Activated T-cell treated with anti-CD3 and anti-CD28 coated beads, Interleukin-2, amount 50 U/mL, for 1 hour (primary cell): ENCODE measurements around the gene PTPRK.
A peak's percentile ranks its signal among the peaks of the same experiment; 100 is the strongest.

Source experiments
- DNase-seq: peaks from one replicate; pipeline ENCODE4 v3.0.0-alpha.2; 2020

Gene PTPRK

GRCh38 chr6:128520436-128521281, at the start of gene PTPRK:
Gene PTPRK, minus strand, starts transcription at chr6:128520599. Its CDS starts 241 bp downstream, at chr6:128520358.
- peak; percentile 91 for DNase-seq

- DNase-seq: no peak
These were observed 46.6 kb upstream of the PTPRK start for GRCh38 chr6:128567029-128567428.

- DNase-seq: no peak
These were observed 40.6 kb upstream of the PTPRK start for GRCh38 chr6:128560966-128561365.

GRCh38 chr6:128558924-128559323, 38.5 kb upstream of the PTPRK start:
- no peak for DNase-seq

- no peak for DNase-seq
These were observed 37.6 kb upstream of the PTPRK start for GRCh38 chr6:128558021-128558420.

- no peak for DNase-seq
These were observed 36.7 kb upstream of the PTPRK start for GRCh38 chr6:128557081-128557480.

GRCh38 chr6:128554302-128554701, 33.9 kb upstream of the PTPRK start:
- DNase-seq: no peak

GRCh38 chr6:128541261-128541660, 20.9 kb upstream of the PTPRK start:
- DNase-seq: no peak

- no peak for DNase-seq
These were observed 18.4 kb upstream of the PTPRK start for GRCh38 chr6:128538763-128539162.

GRCh38 chr6:128532827-128533226, 12.4 kb upstream of the PTPRK start:
- no peak for DNase-seq

- no peak for DNase-seq
These were observed 11.7 kb upstream of the PTPRK start for GRCh38 chr6:128532136-128532535.

GRCh38 chr6:128531696-128532095, 11.3 kb upstream of the PTPRK start:
- no peak for DNase-seq

GRCh38 chr6:128528241-128528640, 7.8 kb upstream of the PTPRK start:
- DNase-seq: no peak

- no peak for DNase-seq
These were observed 7.0 kb upstream of the PTPRK start for GRCh38 chr6:128527375-128527774.

- no peak for DNase-seq
These were observed 5.9 kb upstream of the PTPRK start for GRCh38 chr6:128526152-128526914.

- DNase-seq: no peak
These were observed 5.0 kb upstream of the PTPRK start for GRCh38 chr6:128525406-128525805.

- DNase-seq: no peak
These were observed 858 bp upstream of the PTPRK start for GRCh38 chr6:128521282-128521632.

- DNase-seq: peak; percentile 61
These were observed 416 bp downstream of the PTPRK start for GRCh38 chr6:128519931-128520435.

GRCh38 chr6:128519132-128519930, 1.1 kb downstream of the PTPRK start:
- DNase-seq: peak; percentile 53

GRCh38 chr6:128518434-128519131, 1.8 kb downstream of the PTPRK start:
- DNase-seq: no peak

GRCh38 chr6:128517124-128517523, 3.3 kb downstream of the PTPRK start:
- DNase-seq: no peak

GRCh38 chr6:128516514-128516898, 3.9 kb downstream of the PTPRK start:
- DNase-seq: no peak
